ENCODE data around the gene PHF21B.
"Not testable (repeated sequence)": the region's sequence is repeated elsewhere in the genome, so short reads cannot be mapped to it uniquely, and the experiment has no call there.

The PHF21B gene

GRCh38 chr22:44985906-44986527 lies 23.8 kb downstream of the PHF21B start:
- no peak for DNase-seq

- no peak for DNase-seq
These were observed 25.8 kb downstream of the PHF21B start for GRCh38 chr22:44983878-44984482.

GRCh38 chr22:44982445-44982844 lies 27.4 kb downstream of the PHF21B start:
- DNase-seq: no peak

- DNase-seq: no peak
These were observed 27.9 kb downstream of the PHF21B start for GRCh38 chr22:44981857-44982256.

- no peak for DNase-seq
These were observed 30.7 kb downstream of the PHF21B start for GRCh38 chr22:44979154-44979553.

- DNase-seq: peak; percentile 88
These were observed 34.2 kb downstream of the PHF21B start for GRCh38 chr22:44975427-44976262.

GRCh38 chr22:44974454-44974853 lies 35.4 kb downstream of the PHF21B start:
- no peak for DNase-seq

GRCh38 chr22:44973829-44974228 lies 36.0 kb downstream of the PHF21B start:
- DNase-seq: no peak

GRCh38 chr22:44972363-44973083 lies 37.3 kb downstream of the PHF21B start:
- peak; percentile 61 for DNase-seq

- DNase-seq: no peak
These were observed 38.0 kb downstream of the PHF21B start for GRCh38 chr22:44971651-44972362.

- no peak for DNase-seq
These were observed 39.5 kb downstream of the PHF21B start for GRCh38 chr22:44970291-44970690.

GRCh38 chr22:44969817-44970216 lies 40.0 kb downstream of the PHF21B start:
- DNase-seq: no peak

GRCh38 chr22:44968736-44969135 lies 41.1 kb downstream of the PHF21B start:
- DNase-seq: no peak

- no peak for DNase-seq
These were observed 44.6 kb downstream of the PHF21B start for GRCh38 chr22:44965171-44965570.

GRCh38 chr22:44964722-44965078 lies 45.1 kb downstream of the PHF21B start:
- DNase-seq: no peak

- no peak for DNase-seq
These were observed 45.7 kb downstream of the PHF21B start for GRCh38 chr22:44963832-44964721.

GRCh38 chr22:44962741-44963454 lies 46.9 kb downstream of the PHF21B start:
- DNase-seq: no peak

GRCh38 chr22:44961682-44962081 lies 48.1 kb downstream of the PHF21B start:
- not testable (repeated sequence) for DNase-seq

GRCh38 chr22:44956840-44957767 lies 52.7 kb downstream of the PHF21B start:
- DNase-seq: no peak

- no peak for DNase-seq
These were observed 54.7 kb downstream of the PHF21B start for GRCh38 chr22:44955102-44955501.
